OCI-LY7 (cell line): ENCODE measurements around the gene ARFIP2. TPM values are rescaled to one million over a fixed set of nuclear protein-coding genes. Genes with fewer than 3 reads are reported as not detected.
A peak's percentile ranks its signal among the peaks of the same experiment; 100 is the strongest.

Source experiments
- BruUV-seq: library from RNA; stranded (reverse); fragments of 400-500 nt; replicated peaks from 2 replicates; lab custom pipeline; 2021; lab: Mats Ljungman, UMichigan
- CTCF ChIA-PET: fragments of 300-600 bp; sonication (Branson Sonifier 250); formaldehyde crosslinking; loops from one replicate; lab custom pipeline; 2022; ENCODE audit warnings: antibody characterized with exemption; ENCODE audit not compliant: unreplicated experiment; lab: Charles Lee
- POLR2A ChIA-PET: fragments of 300-600 bp; sonication (Branson Sonifier 250); formaldehyde crosslinking; loops from one replicate; lab custom pipeline; 2022; ENCODE audit warnings: antibody characterized with exemption; lab: Charles Lee
- DNase-seq: peaks from one replicate; pipeline ENCODE4 v3.0.0-alpha.2; 2015; ENCODE audit warnings: low spot score
- H2AFZ ChIP-seq: fragments of 200-600 bp; sonication (generic), shearing (Covaris generic); 2 replicates; pipeline ENCODE4 v1.6.1; 2014; ENCODE audit warnings: mild to moderate bottlenecking, antibody characterized with exemption, low read length, moderate library complexity
- H3K27ac ChIP-seq: fragments of 200-600 bp; sonication (generic); 2 replicates; pipeline ENCODE4 v1.5.1; 2014; ENCODE audit warnings: mixed run types, low read depth, mild to moderate bottlenecking, moderate library complexity, low read length, inconsistent platforms; ENCODE audit not compliant: poor library complexity, severe bottlenecking
- H3K36me3 ChIP-seq: fragments of 200-600 bp; sonication (generic); 2 replicates; pipeline ENCODE4 v1.6.1; 2014; ENCODE audit warnings: mild to moderate bottlenecking, antibody characterized with exemption, low read length, moderate library complexity, mixed read lengths; ENCODE audit not compliant: insufficient read depth
- H3K4me1 ChIP-seq: fragments of 200-600 bp; sonication (generic); 2 replicates; pipeline ENCODE4 v1.5.1; 2014; ENCODE audit warnings: mild to moderate bottlenecking, low read length; ENCODE audit not compliant: insufficient read depth, poor library complexity, severe bottlenecking
- H3K4me2 ChIP-seq: fragments of 200-600 bp; sonication (generic); 2 replicates; pipeline ENCODE4 v1.6.1; 2014; ENCODE audit warnings: mild to moderate bottlenecking, low read length
- H3K4me3 ChIP-seq: fragments of 200-600 bp; sonication (generic); 2 replicates; pipeline ENCODE4 v1.5.1; 2014; ENCODE audit warnings: mild to moderate bottlenecking, low read depth, low read length; ENCODE audit not compliant: poor library complexity, severe bottlenecking
- H3K79me2 ChIP-seq: fragments of 200-600 bp; sonication (generic); 2 replicates; pipeline ENCODE4 v1.6.1; 2016; ENCODE audit warnings: low read depth, mild to moderate bottlenecking, low read length, moderate library complexity, mixed read lengths; ENCODE audit not compliant: insufficient read depth
- H3K9me2 ChIP-seq: fragments of 200-600 bp; sonication (generic); 2 replicates; pipeline ENCODE4 v1.6.1; 2016; ENCODE audit warnings: mild to moderate bottlenecking, low read length, mixed read lengths; ENCODE audit not compliant: insufficient read depth
- H3K9me3 ChIP-seq: fragments of 200-600 bp; sonication (generic); 2 replicates; pipeline ENCODE4 v1.6.1; 2014; ENCODE audit warnings: mild to moderate bottlenecking, mixed run types, low read length, mixed read lengths
- H4K20me1 ChIP-seq: fragments of 200-600 bp; sonication (generic); 2 replicates; pipeline ENCODE4 v1.6.1; 2014; ENCODE audit warnings: mild to moderate bottlenecking, antibody characterized with exemption, low read length, moderate library complexity, mixed read lengths; ENCODE audit not compliant: insufficient read depth
- CTCF ChIP-seq: fragments of 200-600 bp; sonication (generic); conservative IDR thresholded peaks from 2 replicates; pipeline ENCODE4 v1.5.1; 2014; ENCODE audit warnings: mild to moderate bottlenecking, antibody characterized with exemption, low read length, moderate library complexity, mixed read lengths
- EZH2phosphoT487 ChIP-seq: fragments of 200-600 bp; sonication (generic); IDR thresholded peaks from 2 replicates; pipeline ENCODE4 v1.6.1; 2018; ENCODE audit warnings: low read depth, borderline replicate concordance, mild to moderate bottlenecking, mixed run types, antibody characterized with exemption, low read length, moderate library complexity, mixed read lengths
- intact Hi-C: fragments of 100-400 bp; cut with micrococcal nuclease; formaldehyde crosslinking; loops from one replicate; pipeline ENCODE4 v1.10.0; 2022; ENCODE audit not compliant: unreplicated experiment
- total RNA-seq, 2 experiments: library from RNA; depleted of rRNA in 1 of 2; stranded (reverse); fragments of >200 nt in 1 of 2; shearing (Covaris generic) in 1 of 2; gene quantifications; 2 replicates each; pipeline ENCODE4 v1.2.3, GENCODE V29; 2014 to 2022

ARFIP2 gene
- total RNA-seq, 2 experiments from 2014 or later: 40.7 to 49.0 TPM

GRCh38 chr11:6433998-6434660 is 47.0 kb downstream of the ARFIP2 start:
- no TSS peak for BruUV-seq
- CTCF ChIA-PET: interaction anchor here (1.7 kb wide), 1 partner anchor 56 kb away, joined by 4 read pairs; no protein-coding TSS in a partner anchor
- Histone ChIP-seq H3K4me1 (peaks cover 93% of the 10 kb centered on the region), H4K20me1 (no peaks in the 10 kb centered on the region), H3K9me2 (no peaks in the 10 kb centered on the region), H3K79me2 (no peaks in the 10 kb centered on the region), H3K27ac (peak overlapping the region; percentile 87), H3K4me3 (peak overlapping the region; percentile 33), H2AFZ (no peak overlapping the region), H3K9me3 (no peaks in the 10 kb centered on the region), H3K36me3 (no peaks in the 10 kb centered on the region), H3K4me2 (peak overlapping the region; percentile 63)
- TF ChIP-seq EZH2phosphoT487: no peak
- no peak for TF ChIP-seq CTCF
- intact Hi-C loops: loop anchor here (1.0 kb wide), 3 partner anchors 32 to 199 kb away; partner anchors contain the start of gene SMPD1
- peak; percentile 86 for DNase-seq
- POLR2A ChIA-PET: interaction anchor here (0.6 to 4.7 kb wide), 9 partner anchors 11 to 56 kb away, joined by 3 to 21 read pairs (median 4); partner anchors contain the start of genes APBB1, ARFIP2, SMPD1 and TIMM10B

- Histone ChIP-seq H3K4me3 (no peak overlapping the region), H3K27ac (no peak overlapping the region), H2AFZ (no peak overlapping the region), H4K20me1 (no peaks in the 10 kb centered on the region), H3K4me1 (peaks cover 71% of the 10 kb centered on the region), H3K36me3 (no peaks in the 10 kb centered on the region), H3K79me2 (no peaks in the 10 kb centered on the region), H3K9me3 (no peaks in the 10 kb centered on the region), H3K9me2 (no peaks in the 10 kb centered on the region), H3K4me2 (no peak overlapping the region)
- no peak for DNase-seq
- POLR2A ChIA-PET: interaction anchor here (1.8 kb wide), 1 partner anchor 29 kb away, joined by 8 read pairs; no protein-coding TSS in a partner anchor
- intact Hi-C loops: no loop called here
- TF ChIP-seq EZH2phosphoT487: no peak
- BruUV-seq: no TSS peak
- CTCF ChIA-PET: interaction anchor here (1.2 kb wide), 1 partner anchor 28 kb away, joined by 4 read pairs; no protein-coding TSS in a partner anchor
Measured at GRCh38 chr11:6431861-6432260, 49.3 kb downstream of the ARFIP2 start.

- Histone ChIP-seq H3K79me2 (no peaks in the 10 kb centered on the region), H3K9me3 (no peaks in the 10 kb centered on the region), H2AFZ (no peak overlapping the region), H3K27ac (no peak overlapping the region), H4K20me1 (no peaks in the 10 kb centered on the region), H3K36me3 (no peaks in the 10 kb centered on the region), H3K4me2 (no peak overlapping the region), H3K4me3 (no peak overlapping the region), H3K9me2 (no peaks in the 10 kb centered on the region), H3K4me1 (peaks cover 27% of the 10 kb centered on the region)
- DNase-seq: no peak
- TF ChIP-seq CTCF (no peak), EZH2phosphoT487 (no peak)
- BruUV-seq: no TSS peak
- ChIA-PET POLR2A (interaction anchor here (0.5 to 2.3 kb wide), 7 partner anchors 10 to 1088 kb away, joined by 3 to 13 read pairs (median 4); no protein-coding TSS in a partner anchor), CTCF (no interaction called here)
- intact Hi-C loops: no loop called here
Measured at GRCh38 chr11:6427516-6427915, 53.6 kb downstream of the ARFIP2 start.

Other genes starting within 250 kb of the ARFIP2 start
- gene FHIP1B, start 246.7 kb downstream of the ARFIP2 start, total RNA-seq (2014; rRNA removed; shearing (Covaris generic)): 15.7 and 20.1 TPM in 2 replicates
- gene FHIP1B, start 246.7 kb downstream of the ARFIP2 start, total RNA-seq (2022): 19.9 and 21.2 TPM in 2 replicates
- gene CNGA4, start 242.2 kb downstream of the ARFIP2 start, total RNA-seq (2014; rRNA removed; shearing (Covaris generic)): 0.28 and 0.67 TPM in 2 replicates
- gene CNGA4, start 242.2 kb downstream of the ARFIP2 start, total RNA-seq (2022): 0.97 and 1.0 TPM in 2 replicates
- not detected in 2 replicates for gene CCKBR, start 221.5 kb downstream of the ARFIP2 start, total RNA-seq (2014; rRNA removed; shearing (Covaris generic))
- not detected in 2 replicates for gene CCKBR, start 221.5 kb downstream of the ARFIP2 start, total RNA-seq (2022)
- gene CAVIN3, start 160.8 kb downstream of the ARFIP2 start, total RNA-seq (2014; rRNA removed; shearing (Covaris generic)): not detected in 2 replicates
- not detected in 2 replicates for gene CAVIN3, start 160.8 kb downstream of the ARFIP2 start, total RNA-seq (2022)
- 5.1 and 5.4 TPM in 2 replicates for gene SMPD1, start 90.9 kb downstream of the ARFIP2 start, total RNA-seq (2014; rRNA removed; shearing (Covaris generic))
- gene SMPD1, start 90.9 kb downstream of the ARFIP2 start, total RNA-seq (2022): 11.5 and 11.9 TPM in 2 replicates
- gene APBB1, start 62.2 kb downstream of the ARFIP2 start, total RNA-seq (2014; rRNA removed; shearing (Covaris generic)): 30.4 and 36.1 TPM in 2 replicates
- 25.5 and 28.3 TPM in 2 replicates for gene APBB1, start 62.2 kb downstream of the ARFIP2 start, total RNA-seq (2022)
- 0.16 TPM in 1 of 2 replicates, not detected in the other for gene HPX, start 40.3 kb downstream of the ARFIP2 start, total RNA-seq (2014; rRNA removed; shearing (Covaris generic))
- gene HPX, start 40.3 kb downstream of the ARFIP2 start, total RNA-seq (2022): 1.2 and 5.2 TPM in 2 replicates
- gene TRIM3, start 7.4 kb downstream of the ARFIP2 start, total RNA-seq (2014; rRNA removed; shearing (Covaris generic)): 8.5 and 21.3 TPM in 2 replicates
- 14.7 and 15.5 TPM in 2 replicates for gene TRIM3, start 7.4 kb downstream of the ARFIP2 start, total RNA-seq (2022)
- gene TIMM10B, start 170 bp upstream of the ARFIP2 start, total RNA-seq (2014; rRNA removed; shearing (Covaris generic)): 43.7 and 52.8 TPM in 2 replicates
- 49.9 and 54.6 TPM in 2 replicates for gene TIMM10B, start 170 bp upstream of the ARFIP2 start, total RNA-seq (2022)
- 19.3 and 24.3 TPM in 2 replicates for gene DNHD1, start 15.9 kb upstream of the ARFIP2 start, total RNA-seq (2014; rRNA removed; shearing (Covaris generic))
- 52.7 and 56.6 TPM in 2 replicates for gene DNHD1, start 15.9 kb upstream of the ARFIP2 start, total RNA-seq (2022)
- gene RRP8, start 122.3 kb upstream of the ARFIP2 start, total RNA-seq (2014; rRNA removed; shearing (Covaris generic)): 26.4 and 29.4 TPM in 2 replicates
- 25.0 and 33.6 TPM in 2 replicates for gene RRP8, start 122.3 kb upstream of the ARFIP2 start, total RNA-seq (2022)
- gene ILK, start 122.4 kb upstream of the ARFIP2 start, total RNA-seq (2014; rRNA removed; shearing (Covaris generic)): 52.0 and 64.8 TPM in 2 replicates
- 80.3 and 88.2 TPM in 2 replicates for gene ILK, start 122.4 kb upstream of the ARFIP2 start, total RNA-seq (2022)
- gene TAF10, start 130.9 kb upstream of the ARFIP2 start, total RNA-seq (2014; rRNA removed; shearing (Covaris generic)): 97.0 and 117 TPM in 2 replicates
- 139 and 146 TPM in 2 replicates for gene TAF10, start 130.9 kb upstream of the ARFIP2 start, total RNA-seq (2022)
- gene TPP1, start 138.1 kb upstream of the ARFIP2 start, total RNA-seq (2014; rRNA removed; shearing (Covaris generic)): 11.9 and 16.6 TPM in 2 replicates
- 41.1 and 45.4 TPM in 2 replicates for gene TPP1, start 138.1 kb upstream of the ARFIP2 start, total RNA-seq (2022)
- gene DCHS1, start 174.5 kb upstream of the ARFIP2 start, total RNA-seq (2014; rRNA removed; shearing (Covaris generic)): 0.67 and 1.1 TPM in 2 replicates
- 0.53 and 0.67 TPM in 2 replicates for gene DCHS1, start 174.5 kb upstream of the ARFIP2 start, total RNA-seq (2022)
- gene MRPL17, start 202.0 kb upstream of the ARFIP2 start, total RNA-seq (2014; rRNA removed; shearing (Covaris generic)): 46.8 and 59.7 TPM in 2 replicates
- gene MRPL17, start 202.0 kb upstream of the ARFIP2 start, total RNA-seq (2022): 43.0 and 44.0 TPM in 2 replicates